Psoas muscle (tissue), 8 donors: ENCODE data around the gene VSNL1. TPM values are rescaled to one million over a fixed set of nuclear protein-coding genes. Genes with fewer than 3 reads are reported as not detected.

ENCODE experiments used
- ATAC-seq, 4 donors: fragments of 200-7000 bp; cut with Tn5 transposase; one replicate each; pipeline ENCODE4 v1.9.1; 2020; ENCODE audit warnings: moderate library complexity in 3 of 4, mild to moderate bottlenecking in 2 of 4
- DNase-seq, 2 donors: peaks; one replicate each; pipeline ENCODE4 v3.0.0-alpha.2; 2020
- H3K27ac ChIP-seq: fragments of 200-600 bp; one replicate; pipeline ENCODE4 v1.8.0; 2022
- H3K27me3 ChIP-seq, 3 donors: fragments of 200-600 bp in 1 of 3; one replicate each; pipeline versions ENCODE4 v1.6.1 to v1.8.0; 2013 to 2022; ENCODE audit warnings: low read length in 2 of 3, mild to moderate bottlenecking in 2 of 3, moderate library complexity in 1 of 3; ENCODE audit not compliant: insufficient read depth in 3 of 3
- H3K36me3 ChIP-seq, 2 donors: fragments of 200-600 bp in 1 of 2; one replicate each; pipeline versions ENCODE4 v1.6.1 to v1.8.0; 2013 to 2022; ENCODE audit warnings: low read depth in 1 of 2, mild to moderate bottlenecking in 1 of 2, moderate library complexity in 1 of 2; ENCODE audit not compliant: insufficient read depth in 1 of 2
- H3K4me1 ChIP-seq: fragments of 200-600 bp; one replicate; pipeline ENCODE4 v1.8.0; 2022
- H3K4me3 ChIP-seq: fragments of 200-600 bp; one replicate; pipeline ENCODE4 v1.8.0; 2022; ENCODE audit warnings: mild to moderate bottlenecking
- H3K9me3 ChIP-seq: fragments of 200-600 bp; one replicate; pipeline ENCODE4 v1.8.0; 2022
- CTCF ChIP-seq: fragments of 200-600 bp; IDR thresholded peaks from one replicate; pipeline ENCODE4 v1.8.0; 2022; ENCODE audit warnings: antibody characterized with exemption
- WGBS, 3 donors: extraction: QIAGEN DNeasy Blood & Tissue Kit; methylation state at CpG; one replicate each; pipeline versions ENCODE4 v1.1.6 to v1.1.7; 2013; 5-methylcytosine and 5-hydroxymethylcytosine counted together
- intact Hi-C, 2 donors: fragments of 100-400 bp; cut with DNase I; formaldehyde crosslinking; loops; one replicate each; pipeline versions ENCODE4 v1.11.0 to v1.14.2; 2022
- polyA plus RNA-seq, 3 donors: library from polyadenylated mRNA; stranded (reverse); fragments of 200-250 nt; gene quantifications; one replicate each; pipeline ENCODE4 v1.2.3, GENCODE V29; 2013
- total RNA-seq, 4 donors: library from RNA; stranded (reverse); fragmentation: NEBNext Ultra II Directional in 2 of 4; extraction: Animal tissue kit (Norgen Biotek cat#: 25700) in 2 of 4; gene quantifications; one replicate each; pipeline versions ENCODE4 v1.2.1 to v1.2.4, GENCODE V29; 2021 to 2023
- donor health status: healthy with polysubstance abuse.
- donor health status: DM: no; HTN: no; CAD: no; lungs with moderate emphysema.
- donor health status: Bipolar disorder and iron deficiency.
- donor health status: healthy.
- donor health status: DM: yes; HTN: yes; CAD: no.
- donor health status: DM: no; HTN: no; CAD: no.
- donor health status: DM: no; HTN: no; CAD: no.
- donor health status: DM: yes; HTN: yes; CAD: no.

The VSNL1 gene
- total and polyA plus RNA-seq, 7 donors: 0.05 to 0.52 (median 0.19) TPM; not detected in 3

GRCh38 chr2:17536416-17536815, 4.1 kb upstream of the VSNL1 start:
- Histone ChIP-seq H3K36me3 (no peaks in the 10 kb centered on the region), H3K4me3 (no peak overlapping the region), H3K27me3 (peaks cover 0 to 10% (median 0%) of the 10 kb centered on the region in 3 donors), H3K27ac (no peak overlapping the region), H3K9me3 (no peaks in the 10 kb centered on the region), H3K4me1 (no peaks in the 10 kb centered on the region)
- TF ChIP-seq CTCF: no peak
- no peak for ATAC-seq
- 80 to 94% (median 88%) methylated on average over 2 of the region's 2 CpGs for WGBS, 3 donors
- intact Hi-C loops: no loop called here
- no peak for DNase-seq

DNA sequence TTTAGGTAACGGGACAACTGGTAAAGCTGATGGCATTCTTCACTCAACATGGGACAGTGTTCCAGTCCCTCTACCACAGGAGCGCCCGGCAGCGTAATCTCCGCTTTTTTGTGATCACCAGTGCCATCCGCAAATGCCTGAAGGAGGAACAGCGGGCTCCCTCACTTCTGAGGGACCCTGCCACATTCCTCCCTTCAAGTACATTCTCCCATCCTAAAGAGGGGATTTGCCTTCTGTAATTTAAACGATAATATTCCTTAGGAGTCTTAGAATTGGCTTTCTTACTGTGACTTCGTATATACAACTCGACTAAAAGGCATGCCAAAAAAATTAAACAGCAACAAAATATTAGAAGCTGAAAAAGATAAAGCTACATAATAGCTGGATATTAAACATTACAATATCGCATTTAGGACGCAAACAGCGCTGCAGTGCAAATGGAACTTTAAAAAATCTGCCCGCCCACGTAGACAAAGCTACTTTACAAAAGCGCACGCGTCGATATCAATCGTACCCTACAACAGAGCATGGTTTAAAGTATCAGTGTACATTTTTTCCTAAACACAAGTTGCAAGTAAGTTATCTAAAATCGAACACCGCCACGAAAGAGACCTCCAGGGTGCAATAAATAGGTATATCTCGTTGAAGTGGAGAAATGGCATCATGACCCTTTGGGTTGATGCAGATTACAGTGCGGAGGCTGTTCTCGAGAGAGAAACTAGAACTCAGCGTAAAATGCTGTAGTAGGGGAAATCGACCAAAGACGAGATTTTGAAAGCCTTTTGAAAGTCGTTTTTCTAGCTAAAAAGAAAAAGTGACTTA, 2.3 kb upstream of the VSNL1 start:
- H3K4me1 ChIP-seq: no peaks in the 10 kb centered on the region
- no peak for DNase-seq
- H3K27me3 ChIP-seq: peaks cover 0 to 10% (median 7%) of the 10 kb centered on the region in 3 donors
- WGBS, 3 donors: 6 to 11% (median 10%) methylated on average over 30 of the region's 30 CpGs
- peak; percentile 7 to 21 (median 11) for ATAC-seq
- TF ChIP-seq CTCF: no peak
- H3K9me3 ChIP-seq: no peaks in the 10 kb centered on the region
- H3K27ac ChIP-seq: peak overlapping the region; percentile 66
- intact Hi-C loops: no loop called here
- H3K4me3 ChIP-seq: peak overlapping the region; percentile 68
- no peaks in the 10 kb centered on the region for H3K36me3 ChIP-seq

DNA sequence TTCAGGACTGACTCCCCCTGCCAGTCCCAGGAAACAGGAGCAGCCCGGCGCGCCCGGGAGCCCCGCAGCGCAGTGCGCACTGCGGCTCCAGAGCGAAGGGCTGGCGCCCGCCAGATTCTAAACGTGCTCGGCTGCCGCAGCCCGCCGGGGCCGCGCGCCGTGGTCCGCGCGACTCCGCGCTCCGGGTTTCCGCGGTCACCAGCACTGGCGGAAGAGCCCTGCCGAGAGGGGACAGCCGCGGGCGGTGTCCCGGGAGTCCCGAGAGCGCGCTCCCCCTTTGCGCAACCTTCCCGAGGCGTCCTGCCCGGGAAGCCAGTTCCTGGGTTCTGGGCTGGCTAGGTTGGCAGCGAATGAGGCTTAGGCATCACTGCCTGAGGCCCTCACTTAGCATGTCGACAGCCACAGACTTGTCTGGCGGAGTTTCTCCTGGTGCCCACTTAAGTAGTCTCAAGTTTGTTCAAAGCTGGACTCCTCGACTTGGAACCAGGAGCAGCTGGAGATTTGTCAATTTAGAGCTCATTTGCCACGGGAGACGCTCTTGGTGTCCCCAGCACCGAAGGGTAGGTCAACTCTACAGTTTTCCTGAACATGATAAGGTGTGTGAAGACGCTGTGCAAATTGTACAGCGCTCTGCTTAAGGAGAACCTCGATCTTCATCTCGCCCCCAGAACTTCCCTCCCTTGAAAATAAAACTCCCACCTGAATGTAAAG, 1.5 kb upstream of the VSNL1 start:
- DNase-seq: peak; percentile 54 to 87
- peak overlapping the region; percentile 68 for H3K4me3 ChIP-seq
- TF ChIP-seq CTCF: no peak
- H3K36me3 ChIP-seq: no peaks in the 10 kb centered on the region
- peak overlapping the region; percentile 66 for H3K27ac ChIP-seq
- no peaks in the 10 kb centered on the region for H3K4me1 ChIP-seq
- ATAC-seq: peak; percentile 91 to 94 (median 92)
- intact Hi-C loops: no loop called here
- 1 to 2% (median 2%) methylated on average over 49 to 52 of the region's 52 CpGs for WGBS, 3 donors
- no peaks in the 10 kb centered on the region for H3K9me3 ChIP-seq
- H3K27me3 ChIP-seq: peaks cover 0 to 10% (median 7%) of the 10 kb centered on the region in 3 donors

DNA sequence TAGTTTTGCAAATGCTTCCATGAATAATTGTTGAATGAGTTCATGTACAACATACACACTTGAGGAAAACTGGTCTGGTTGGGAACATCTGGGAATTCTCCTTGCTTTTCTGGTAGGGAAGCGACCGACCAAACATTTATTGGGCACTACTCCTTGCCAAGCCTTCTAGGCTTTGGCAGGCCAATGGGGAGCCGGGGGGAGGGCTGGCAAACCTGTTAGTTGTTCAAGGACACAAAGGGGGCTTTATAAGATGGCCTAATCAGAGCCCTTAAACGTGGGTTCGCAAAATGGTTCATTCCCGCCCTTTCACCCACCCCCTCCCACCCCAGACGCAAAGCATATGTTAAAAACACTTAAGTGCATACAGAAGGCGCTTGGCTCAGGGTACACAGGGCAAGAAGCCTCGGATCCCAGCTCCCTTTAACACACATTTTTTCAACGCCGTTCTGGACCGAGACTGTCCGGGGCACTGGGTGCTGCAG, 844 bp upstream of the VSNL1 start:
- Histone ChIP-seq H3K27me3 (peaks cover 0 to 10% (median 7%) of the 10 kb centered on the region in 3 donors), H3K4me3 (peak overlapping the region; percentile 68), H3K27ac (peak overlapping the region; percentile 66), H3K9me3 (no peaks in the 10 kb centered on the region), H3K4me1 (no peaks in the 10 kb centered on the region), H3K36me3 (no peaks in the 10 kb centered on the region)
- DNase-seq: no peak
- intact Hi-C loops: loop anchor here in 1 of 2 donors (5.0 kb wide), 1 partner anchor 32 kb away; no protein-coding TSS in a partner anchor
- WGBS, 3 donors: 6 to 17% (median 11%) methylated on average over 13 of the region's 13 CpGs
- no peak for TF ChIP-seq CTCF
- peak in 1 of 4 donors; percentile 28 for ATAC-seq
